ENCODE data around the gene PKIB.

The PKIB gene

GRCh38 chr6:122730775-122731386 is 120.7 kb downstream of the PKIB start:
- H3K4me2 ChIP-seq (ENCODE audit: insufficient read depth, low read length): no peak overlapping the region
- peaks cover 8% of the 10 kb centered on the region for H3K27me3 ChIP-seq (ENCODE audit: insufficient read depth, low read length, poor library complexity)
- H3K27ac ChIP-seq (ENCODE audit: low read length): no peak overlapping the region
- DNase-seq: peak; percentile 27
- H3K36me3 ChIP-seq (ENCODE audit: insufficient read depth, low read length): no peaks in the 10 kb centered on the region
- no peaks in the 10 kb centered on the region for H4K20me1 ChIP-seq (ENCODE audit: insufficient read depth, low read length)
- H3K9ac ChIP-seq (ENCODE audit: low read depth, low read length): no peak overlapping the region
- H2AFZ ChIP-seq (ENCODE audit: low read depth, low read length): no peak overlapping the region
- no peaks in the 10 kb centered on the region for H3K79me2 ChIP-seq (ENCODE audit: insufficient read depth, low read length)
- peak; percentile 57; the same call in 1 of the 3 replicates for ATAC-seq (ENCODE audit: insufficient read depth, low read depth)
- no peaks in the 10 kb centered on the region for H3K9me3 ChIP-seq (ENCODE audit: insufficient read depth, low read length, severe bottlenecking)
- TF ChIP-seq EZH2 (IDR thresholded peaks at IDR 0.05; ENCODE audit: borderline replicate concordance, low read depth, low read length, severe bottlenecking) (no peak), CTCF (IDR thresholded peaks at IDR 0.05; ENCODE audit: borderline replicate concordance, extremely low read depth, low read length, poor library complexity, severe bottlenecking) (peak; percentile 66)
- no peak overlapping the region for H3K4me3 ChIP-seq (ENCODE audit: low read depth in 1 of 2, low read length in 2 of 2)
- H3K4me1 ChIP-seq (ENCODE audit: insufficient read depth, low read length): no peaks in the 10 kb centered on the region

DNA sequence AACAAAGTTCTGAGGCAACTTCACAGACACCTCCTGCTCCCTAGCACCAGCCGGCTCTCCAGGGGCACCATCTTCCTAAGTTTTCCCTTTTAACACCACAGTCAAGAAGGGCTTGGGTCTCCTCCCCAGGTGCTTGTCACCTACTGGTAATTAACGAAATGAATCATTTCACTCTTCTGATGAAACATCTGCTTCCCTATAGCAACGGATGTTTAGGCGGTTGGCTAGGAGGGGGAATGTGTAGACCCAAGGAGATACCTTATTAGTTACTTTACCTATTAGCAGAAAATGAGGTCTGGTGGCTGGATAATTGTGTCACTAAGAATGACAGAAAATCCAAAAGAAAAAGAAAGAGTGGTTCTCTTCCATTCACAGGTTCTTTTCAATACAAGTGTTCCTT is 123.1 kb downstream of the PKIB start:
- Histone ChIP-seq H3K9ac (ENCODE audit: low read depth, low read length) (no peak overlapping the region), H3K79me2 (ENCODE audit: insufficient read depth, low read length) (no peaks in the 10 kb centered on the region), H3K4me1 (ENCODE audit: insufficient read depth, low read length) (no peaks in the 10 kb centered on the region), H3K36me3 (ENCODE audit: insufficient read depth, low read length) (no peaks in the 10 kb centered on the region), H3K27ac (ENCODE audit: low read length) (no peak overlapping the region), H3K27me3 (ENCODE audit: insufficient read depth, low read length, poor library complexity) (peaks cover 8% of the 10 kb centered on the region), H3K4me2 (ENCODE audit: insufficient read depth, low read length) (no peak overlapping the region), H4K20me1 (ENCODE audit: insufficient read depth, low read length) (no peaks in the 10 kb centered on the region), H3K4me3 (ENCODE audit: low read depth in 1 of 2, low read length in 2 of 2) (no peak overlapping the region), H2AFZ (ENCODE audit: low read depth, low read length) (no peak overlapping the region), H3K9me3 (ENCODE audit: insufficient read depth, low read length, severe bottlenecking) (no peaks in the 10 kb centered on the region)
- ATAC-seq (ENCODE audit: insufficient read depth, low read depth) (no peak), DNase-seq (no peak)
- TF ChIP-seq CTCF (IDR thresholded peaks at IDR 0.05; ENCODE audit: borderline replicate concordance, extremely low read depth, low read length, poor library complexity, severe bottlenecking) (no peak), EZH2 (IDR thresholded peaks at IDR 0.05; ENCODE audit: borderline replicate concordance, low read depth, low read length, severe bottlenecking) (no peak)

DNA sequence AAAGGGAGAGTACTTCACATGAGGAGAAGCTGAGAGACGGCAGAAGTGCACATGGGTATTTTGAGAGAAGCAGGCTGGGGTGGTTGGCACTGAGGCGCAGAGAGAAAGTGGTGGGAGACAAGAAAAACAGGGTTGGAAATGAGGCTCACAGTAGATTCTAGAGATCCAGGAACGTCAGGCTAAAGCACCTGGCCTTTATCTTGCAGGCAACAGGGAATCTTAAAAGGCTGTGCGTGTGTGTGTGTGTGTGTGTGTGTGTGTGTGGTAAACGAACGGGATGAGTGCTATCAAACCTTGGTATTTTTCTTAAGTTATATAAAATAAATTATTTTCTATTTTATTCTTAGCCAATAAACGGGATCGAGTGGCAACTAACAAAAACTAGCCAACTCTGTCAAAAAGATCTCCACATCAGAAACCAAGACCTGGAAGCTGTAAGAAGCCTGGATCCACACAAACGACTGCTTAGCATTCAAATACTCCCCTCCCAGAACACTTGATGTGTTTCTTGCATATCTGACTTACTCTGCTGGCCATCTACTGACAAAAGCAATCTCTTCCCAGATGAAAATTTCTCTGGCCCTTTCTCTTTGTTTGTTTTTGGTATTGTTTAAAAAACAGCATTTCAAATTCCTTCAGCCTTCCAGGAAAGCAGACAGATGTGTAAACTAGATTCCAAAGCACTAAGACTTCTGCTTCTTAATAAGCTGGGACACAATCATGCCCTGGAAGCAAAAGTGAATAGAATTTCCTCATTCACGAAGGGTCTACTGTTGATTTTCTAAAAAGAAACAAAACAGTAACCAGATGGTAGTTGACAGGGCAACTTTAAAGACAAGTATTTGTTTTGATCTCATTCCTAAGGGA is 124.6 kb downstream of the PKIB start:
- Histone ChIP-seq H4K20me1 (ENCODE audit: insufficient read depth, low read length) (no peaks in the 10 kb centered on the region), H3K4me2 (ENCODE audit: insufficient read depth, low read length) (no peak overlapping the region), H3K36me3 (ENCODE audit: insufficient read depth, low read length) (no peaks in the 10 kb centered on the region), H3K4me1 (ENCODE audit: insufficient read depth, low read length) (no peaks in the 10 kb centered on the region), H3K27me3 (ENCODE audit: insufficient read depth, low read length, poor library complexity) (peaks cover 8% of the 10 kb centered on the region), H3K9me3 (ENCODE audit: insufficient read depth, low read length, severe bottlenecking) (no peaks in the 10 kb centered on the region), H3K79me2 (ENCODE audit: insufficient read depth, low read length) (no peaks in the 10 kb centered on the region), H3K9ac (ENCODE audit: low read depth, low read length) (no peak overlapping the region), H3K4me3 (ENCODE audit: low read depth in 1 of 2, low read length in 2 of 2) (no peak overlapping the region), H2AFZ (ENCODE audit: low read depth, low read length) (no peak overlapping the region), H3K27ac (ENCODE audit: low read length) (no peak overlapping the region)
- ATAC-seq (ENCODE audit: insufficient read depth, low read depth) (no peak), DNase-seq (no peak)
- TF ChIP-seq CTCF (IDR thresholded peaks at IDR 0.05; ENCODE audit: borderline replicate concordance, extremely low read depth, low read length, poor library complexity, severe bottlenecking) (no peak), EZH2 (IDR thresholded peaks at IDR 0.05; ENCODE audit: borderline replicate concordance, low read depth, low read length, severe bottlenecking) (no peak)

Data from DND-41 (cell line).